Activated T-helper 2 cell treated with anti-CD3 and anti-CD28 coated beads, Interferon-gamma antibody, Interleukin-2, Interleukin-4, amounts not matched to agents 10 μg/mL and 5 μg/mL and 100 μg/mL, durations not matched to agents 14 hours and 24 hours and 36 hours (primary cell): Measurements from ENCODE around the gene MAN1B1. TPM values are rescaled to one million over a fixed set of nuclear protein-coding genes. Genes with fewer than 3 reads are reported as not detected.
"Not testable (repeated sequence)": the region's sequence is repeated elsewhere in the genome, so short reads cannot be mapped to it uniquely, and the experiment has no call there.

Experiments
- DNase-seq: peaks from one replicate; pipeline ENCODE4 v3.0.0; 2021; ENCODE audit warnings: low spot score
- H3K27ac Mint-ChIP-seq: one replicate; pipeline ENCODE4 v1.8.0; 2021; ENCODE audit warnings: mixed read lengths
- H3K27me3 Mint-ChIP-seq: one replicate; pipeline ENCODE4 v1.8.0; 2021; ENCODE audit warnings: low read depth, mixed read lengths
- H3K36me3 Mint-ChIP-seq: one replicate; pipeline ENCODE4 v1.8.0; 2021; ENCODE audit warnings: low read depth, mixed read lengths
- H3K4me1 Mint-ChIP-seq: one replicate; pipeline ENCODE4 v1.8.0; 2021; ENCODE audit warnings: low read depth, mixed read lengths
- H3K4me3 Mint-ChIP-seq: one replicate; pipeline ENCODE4 v1.8.0; 2021; ENCODE audit warnings: low read depth, mild to moderate bottlenecking, moderate library complexity, mixed read lengths
- H3K9me3 Mint-ChIP-seq: one replicate; pipeline ENCODE4 v1.8.0; 2021; ENCODE audit warnings: mixed read lengths
- intact Hi-C: fragments of 100-400 bp; cut with micrococcal nuclease; formaldehyde crosslinking; loops from one replicate; pipeline ENCODE4 v1.15.1; 2023
- total RNA-seq: library from RNA; stranded (reverse); gene quantifications from 2 replicates; pipeline ENCODE4 v1.2.3, GENCODE V29; 2022

The MAN1B1 gene
- total RNA-seq, 1 donor from 2014 or later: 52.2 TPM

DNA sequence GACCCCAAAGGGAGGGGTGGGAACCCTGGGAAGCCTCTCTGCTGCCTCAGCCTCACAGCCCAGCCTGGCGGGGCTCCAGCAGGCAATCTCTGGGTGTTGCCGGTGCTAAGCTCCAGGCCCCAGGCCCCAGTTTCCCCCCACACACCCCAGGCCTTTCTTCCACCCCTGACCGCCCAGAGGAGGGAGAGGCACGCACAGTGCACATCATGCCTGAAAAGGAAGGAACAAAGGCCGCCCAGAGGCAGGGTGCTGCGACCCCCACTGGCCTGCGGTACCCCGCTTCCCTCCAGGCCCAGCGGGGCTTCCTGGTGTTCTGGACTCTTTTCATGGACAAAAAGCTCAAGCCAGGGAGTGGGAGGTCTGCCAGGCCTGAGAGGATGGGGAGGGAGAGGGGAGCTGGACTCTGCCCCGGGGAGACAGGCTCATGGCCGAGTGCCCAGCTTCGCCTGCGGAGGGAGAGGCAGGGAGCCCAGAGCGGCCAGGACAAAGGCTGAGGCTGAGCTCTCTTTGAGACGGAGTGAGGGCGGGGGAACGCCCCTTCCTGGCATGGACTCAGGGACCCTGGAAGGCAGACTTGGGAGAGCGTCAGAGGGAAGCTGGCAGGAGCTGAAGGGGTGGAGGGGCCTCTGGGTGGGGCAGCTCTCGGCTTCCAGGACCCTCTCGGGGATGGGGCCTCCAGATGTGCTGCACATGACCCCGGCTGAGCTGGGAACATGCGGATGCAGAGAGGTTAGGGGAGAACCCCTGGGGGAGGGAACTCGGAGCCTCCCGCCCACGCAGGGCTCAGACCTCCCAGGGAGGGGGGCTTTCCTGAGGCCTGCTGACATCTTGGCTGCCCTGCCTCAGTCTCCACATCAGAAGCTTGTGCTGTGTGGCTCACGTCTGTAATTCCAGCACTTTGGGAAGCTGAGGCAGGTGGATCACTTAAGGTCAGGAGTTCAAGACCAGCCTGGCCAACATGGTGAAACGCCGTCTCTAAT is 31.1 kb upstream of the MAN1B1 start:
- no peak for DNase-seq
- H3K9me3 Mint-ChIP-seq: no peaks in the 10 kb centered on the region
- no peak overlapping the region for H3K27ac Mint-ChIP-seq
- H3K27me3 Mint-ChIP-seq: peaks cover 7% of the 10 kb centered on the region
- H3K36me3 Mint-ChIP-seq: no peaks in the 10 kb centered on the region
- no peaks in the 10 kb centered on the region for H3K4me1 Mint-ChIP-seq
- no peak overlapping the region for H3K4me3 Mint-ChIP-seq
- intact Hi-C loops: no loop called here

DNA sequence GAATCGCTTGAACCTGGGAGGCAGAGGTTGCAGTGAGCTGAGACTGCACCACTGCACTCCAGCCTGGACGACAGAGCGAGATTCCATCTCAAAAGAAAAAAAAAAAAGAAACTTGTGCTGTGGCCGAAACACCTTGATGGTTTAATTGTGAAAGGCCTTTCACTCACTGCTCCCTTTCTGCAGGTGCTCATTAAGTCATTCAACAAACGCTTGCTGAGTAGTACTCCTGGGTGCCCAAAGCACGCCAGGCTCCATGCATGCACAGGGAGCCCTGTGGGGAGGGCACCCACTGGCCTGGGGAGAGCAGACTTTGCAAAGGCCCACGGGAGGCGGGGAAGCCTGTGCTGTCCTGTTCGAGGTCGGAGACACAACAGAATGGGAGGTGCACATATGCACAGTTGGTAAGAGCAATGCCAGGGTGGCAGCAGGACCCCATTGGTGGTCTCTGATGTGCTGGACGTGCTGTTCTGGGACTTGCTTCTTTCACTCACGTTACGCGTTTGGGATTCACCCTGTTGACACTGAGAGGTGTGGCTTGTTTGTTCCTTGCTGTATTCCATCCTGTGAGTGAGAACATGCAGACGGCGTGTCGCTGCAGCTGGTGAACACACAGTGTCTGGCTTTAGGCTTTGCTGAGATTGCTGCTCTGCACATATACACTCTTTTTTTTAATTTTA is 29.9 kb upstream of the MAN1B1 start:
- Mint-ChIP-seq H3K27ac (no peak overlapping the region), H3K4me3 (no peak overlapping the region), H3K9me3 (no peaks in the 10 kb centered on the region), H3K27me3 (peaks cover 7% of the 10 kb centered on the region), H3K4me1 (no peaks in the 10 kb centered on the region), H3K36me3 (no peaks in the 10 kb centered on the region)
- no peak for DNase-seq
- intact Hi-C loops: no loop called here

DNA sequence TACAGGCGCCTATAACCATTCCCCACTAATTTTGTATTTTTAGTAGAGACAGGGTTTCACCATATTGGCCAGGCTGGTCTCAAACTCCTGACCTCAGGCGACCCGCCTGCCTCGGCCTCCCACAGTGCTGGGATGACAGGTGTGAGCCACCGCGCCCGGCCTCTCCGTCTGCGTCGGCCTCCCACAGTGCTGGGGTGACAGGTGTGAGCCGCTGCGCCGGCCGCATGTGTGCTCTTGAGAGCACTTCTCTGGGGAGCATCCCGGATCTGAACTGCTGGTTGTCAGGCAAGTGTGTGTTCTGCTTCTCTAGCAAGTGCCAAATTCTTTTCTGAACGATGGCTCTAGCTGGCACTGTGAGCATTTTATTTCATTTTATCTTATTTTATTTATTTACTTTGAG is 29.2 kb upstream of the MAN1B1 start:
- Mint-ChIP-seq H3K27ac (no peak overlapping the region), H3K9me3 (no peaks in the 10 kb centered on the region), H3K36me3 (no peaks in the 10 kb centered on the region), H3K4me1 (no peaks in the 10 kb centered on the region), H3K27me3 (peaks cover 6% of the 10 kb centered on the region), H3K4me3 (no peak overlapping the region)
- no peak for DNase-seq
- intact Hi-C loops: no loop called here

DNA sequence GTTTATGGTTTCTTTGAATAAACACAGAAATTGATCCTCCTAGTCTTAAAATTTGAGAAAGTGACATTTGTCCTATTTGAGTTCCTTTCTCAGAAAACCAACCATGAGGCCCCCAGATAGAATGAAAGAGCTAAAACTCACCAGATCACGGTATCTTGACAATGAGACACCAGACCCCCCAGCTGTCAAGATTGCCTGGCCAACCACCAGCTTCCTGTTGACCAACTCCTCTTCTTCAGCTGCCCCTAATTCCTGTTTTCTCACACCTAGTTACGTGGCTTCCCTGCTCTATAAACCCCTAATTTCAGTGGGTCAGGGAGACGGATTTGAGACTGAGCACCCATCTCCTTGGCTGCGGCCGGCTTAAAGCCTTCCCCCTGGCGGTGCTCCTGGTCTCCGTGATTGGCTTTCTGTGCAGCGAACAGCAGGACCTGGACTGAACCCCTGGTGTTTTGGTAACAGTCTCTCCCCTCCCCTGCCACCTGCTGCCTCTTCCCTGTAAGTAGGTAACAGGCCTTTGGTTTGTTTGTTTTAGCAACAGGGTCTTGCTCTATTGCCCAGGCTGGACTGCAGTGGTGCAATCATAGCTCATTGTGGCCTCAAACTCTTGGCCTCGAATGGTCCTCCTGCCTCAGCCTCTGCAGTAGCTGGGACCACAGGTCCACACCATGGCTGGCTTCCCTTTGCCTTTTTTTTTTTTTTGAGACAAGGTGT is 28.1 kb upstream of the MAN1B1 start:
- H3K4me3 Mint-ChIP-seq: no peak overlapping the region
- no peak for DNase-seq
- H3K36me3 Mint-ChIP-seq: no peaks in the 10 kb centered on the region
- H3K4me1 Mint-ChIP-seq: no peaks in the 10 kb centered on the region
- no peaks in the 10 kb centered on the region for H3K9me3 Mint-ChIP-seq
- peaks cover 2% of the 10 kb centered on the region for H3K27me3 Mint-ChIP-seq
- no peak overlapping the region for H3K27ac Mint-ChIP-seq
- intact Hi-C loops: no loop called here

DNA sequence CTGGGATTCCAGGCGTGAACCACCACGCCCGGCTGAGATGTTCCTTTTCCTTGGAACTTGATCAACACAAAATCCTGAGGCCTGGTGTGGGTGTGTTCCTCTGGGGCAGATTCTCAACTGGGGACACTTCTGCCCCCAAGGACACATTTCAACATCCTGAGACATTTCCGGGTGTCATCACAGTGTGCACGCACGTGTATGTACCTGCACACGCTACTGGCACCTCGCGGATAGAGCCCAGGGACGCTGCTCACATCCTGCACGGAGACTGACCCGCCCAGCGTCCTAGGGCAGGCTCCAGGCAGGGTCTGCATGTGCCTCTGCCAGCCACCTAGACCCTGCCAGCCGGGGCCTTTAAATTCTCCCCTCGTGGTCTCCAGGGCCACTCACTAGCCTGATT is 24.4 kb upstream of the MAN1B1 start:
- Mint-ChIP-seq H3K36me3 (peaks cover 4% of the 10 kb centered on the region), H3K9me3 (no peaks in the 10 kb centered on the region), H3K4me3 (no peak overlapping the region), H3K4me1 (peaks cover 2% of the 10 kb centered on the region), H3K27me3 (no peaks in the 10 kb centered on the region), H3K27ac (no peak overlapping the region)
- DNase-seq: no peak
- intact Hi-C loops: no loop called here

DNA sequence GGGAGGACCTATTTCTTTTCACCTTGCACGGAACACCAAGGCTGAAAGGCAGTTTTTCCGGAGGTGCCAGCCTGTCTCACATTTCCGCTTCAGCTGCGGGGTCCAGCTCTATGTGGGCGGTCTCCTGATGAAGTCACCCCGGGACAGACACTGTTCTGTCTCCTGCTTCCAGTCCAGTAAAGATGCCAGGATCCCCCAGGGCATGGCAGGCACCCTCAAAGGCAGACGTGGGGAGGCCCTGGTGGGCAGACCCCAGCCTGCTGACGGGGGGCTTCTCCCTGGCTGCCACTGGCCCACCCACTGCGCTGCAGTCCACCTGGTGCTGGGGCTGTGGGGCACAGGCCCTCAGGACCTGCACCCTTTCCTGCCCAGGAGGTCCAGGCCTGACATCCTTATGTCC is 24.0 kb upstream of the MAN1B1 start:
- H3K4me1 Mint-ChIP-seq, H3K27me3 Mint-ChIP-seq, H3K4me3 Mint-ChIP-seq, H3K36me3 Mint-ChIP-seq, H3K9me3 Mint-ChIP-seq, H3K27ac Mint-ChIP-seq, DNase-seq, intact Hi-C loops: not testable (repeated sequence)

DNA sequence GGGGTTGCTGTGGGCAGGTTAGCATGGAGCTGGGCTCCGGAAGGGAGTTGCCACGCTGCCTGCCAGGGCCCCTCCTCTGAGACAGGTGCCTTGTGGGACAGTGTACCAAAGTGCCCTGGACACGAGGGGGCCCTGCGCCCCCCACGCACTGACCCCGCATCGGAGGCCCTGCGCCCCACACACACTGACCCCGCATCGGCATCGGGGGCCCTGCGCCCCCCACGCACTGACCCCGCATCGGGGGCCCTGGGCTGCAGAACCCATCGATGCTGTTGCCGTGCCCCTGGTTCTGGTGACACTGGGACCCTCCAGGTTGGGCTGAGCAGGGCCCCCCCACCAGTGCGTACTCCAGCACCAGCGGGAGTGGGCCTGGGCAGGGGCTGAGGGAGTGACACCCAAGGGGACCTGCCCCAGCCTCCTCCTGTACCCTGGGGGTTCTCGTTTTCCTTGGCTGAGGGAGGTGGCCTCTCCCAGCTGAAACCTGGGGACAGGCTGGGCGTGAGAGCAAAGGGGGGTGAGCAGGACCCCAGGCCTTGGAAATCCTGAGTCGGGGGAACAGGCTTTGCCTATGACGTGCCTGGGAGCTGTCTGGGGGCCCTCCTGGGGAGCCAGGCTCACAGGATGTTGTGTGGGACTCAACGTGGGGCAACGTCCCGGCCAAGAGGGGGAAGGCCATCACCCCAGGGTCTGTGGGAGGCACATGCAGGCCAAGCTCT is 23.3 kb upstream of the MAN1B1 start:
- intact Hi-C loops: loop anchor here (1.0 kb wide), 1 partner anchor 17 kb away; the partner anchor contains the start of gene NPDC1
- Mint-ChIP-seq H3K9me3 (no peaks in the 10 kb centered on the region), H3K4me3 (no peak overlapping the region), H3K27ac (no peak overlapping the region), H3K36me3 (peaks cover 4% of the 10 kb centered on the region), H3K4me1 (peaks cover 9% of the 10 kb centered on the region), H3K27me3 (no peaks in the 10 kb centered on the region)
- DNase-seq: no peak

DNA sequence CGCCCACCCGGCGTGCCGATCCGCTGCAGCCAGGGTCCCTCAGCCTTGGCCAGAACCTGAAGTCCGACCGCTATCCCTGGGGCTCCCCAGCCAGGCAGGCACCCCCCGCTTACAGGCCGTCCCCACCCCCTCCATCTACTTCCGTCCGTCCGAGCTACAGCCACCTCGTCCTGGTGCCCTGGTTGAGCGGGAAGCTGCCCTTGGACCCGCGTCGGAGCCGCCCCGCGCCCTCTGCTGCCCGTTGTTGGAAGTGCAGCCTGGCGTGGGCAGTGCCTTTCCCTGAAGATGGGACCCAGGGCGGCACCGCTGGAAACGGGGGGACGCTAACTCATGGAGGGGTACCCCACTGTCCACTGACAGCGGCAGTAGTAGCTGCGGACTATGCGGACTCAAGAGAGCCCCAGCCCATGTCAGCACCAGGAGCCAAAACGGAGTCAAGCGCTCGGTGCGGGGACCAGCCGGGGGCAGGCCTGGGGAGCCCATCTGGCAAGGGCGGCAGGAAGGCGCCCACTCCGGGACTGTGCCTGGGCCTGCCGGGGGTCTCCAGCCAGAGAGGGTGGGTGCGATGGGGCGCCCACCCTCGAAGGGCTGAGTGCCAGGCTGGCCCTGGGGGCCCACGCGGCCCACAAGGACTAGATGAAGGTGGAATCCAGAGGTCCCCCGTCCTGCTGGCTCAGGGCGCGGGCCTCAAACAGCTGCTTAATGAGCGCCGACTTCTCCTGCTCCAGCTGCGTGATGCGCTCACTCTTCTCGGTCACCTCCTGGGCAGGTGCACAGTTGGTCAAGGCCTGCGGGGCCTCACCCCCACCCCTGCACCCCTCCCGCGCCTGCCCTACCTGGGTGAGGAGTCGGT is 22.5 kb upstream of the MAN1B1 start:
- Mint-ChIP-seq H3K4me3 (no peak overlapping the region), H3K27me3 (no peaks in the 10 kb centered on the region), H3K4me1 (peaks cover 10% of the 10 kb centered on the region), H3K36me3 (peaks cover 4% of the 10 kb centered on the region), H3K27ac (no peak overlapping the region), H3K9me3 (no peaks in the 10 kb centered on the region)
- intact Hi-C loops: loop anchor here (1.0 kb wide), 1 partner anchor 18 kb away; the partner anchor contains the start of gene NPDC1
- peak; percentile 43 for DNase-seq

DNA sequence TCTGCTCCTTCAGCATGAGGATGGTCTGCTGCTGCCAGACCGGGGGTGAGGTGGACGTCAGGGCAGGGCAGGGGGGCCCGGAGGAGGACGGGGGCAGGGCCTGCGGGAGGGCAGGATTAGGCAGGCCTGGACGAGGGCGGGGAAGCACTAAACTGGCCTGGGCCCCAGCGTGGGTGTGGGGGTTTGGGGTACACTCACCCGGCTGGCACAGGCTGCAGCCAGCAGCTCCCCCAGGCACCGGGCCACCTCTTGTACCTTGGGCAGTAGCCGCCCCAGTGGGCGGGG is 22.0 kb upstream of the MAN1B1 start:
- H3K9me3 Mint-ChIP-seq: no peaks in the 10 kb centered on the region
- intact Hi-C loops: loop anchor here (1.0 kb wide), 1 partner anchor 19 kb away; the partner anchor contains the start of gene NPDC1
- no peak overlapping the region for H3K4me3 Mint-ChIP-seq

DNA sequence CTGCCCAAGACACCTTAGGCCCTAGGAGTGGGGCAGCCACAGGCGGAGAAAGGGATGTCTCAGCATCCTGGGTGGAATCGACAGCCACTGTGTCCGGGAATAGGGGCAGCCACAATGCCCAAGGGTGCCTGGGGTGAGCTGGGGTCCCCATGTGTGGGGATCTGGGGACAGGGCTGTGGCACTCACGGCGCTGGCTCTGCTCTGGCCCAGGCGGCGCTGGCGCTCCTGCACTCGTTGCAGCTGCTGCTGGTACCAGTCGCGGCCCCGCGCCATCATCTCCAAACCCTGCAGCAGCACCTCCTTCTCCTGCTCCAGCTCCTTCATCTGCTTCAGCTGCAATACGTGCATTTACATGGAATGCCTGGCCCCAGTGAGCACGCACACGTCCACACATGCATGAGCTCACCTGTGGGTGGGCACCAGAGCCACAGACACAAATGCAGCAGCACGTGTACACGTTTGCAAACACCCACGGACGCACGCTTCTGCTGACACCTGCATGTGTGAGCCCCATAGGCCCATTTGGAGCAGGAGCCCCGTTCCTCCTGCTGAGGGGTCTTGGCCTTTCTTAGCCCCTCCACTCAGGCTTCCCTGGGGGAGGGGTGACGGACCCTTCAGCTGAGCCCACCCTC is 21.3 kb upstream of the MAN1B1 start:
- H3K4me1 Mint-ChIP-seq: peaks cover 10% of the 10 kb centered on the region
- intact Hi-C loops: no loop called here
- H3K27me3 Mint-ChIP-seq: no peaks in the 10 kb centered on the region
- DNase-seq: no peak
- H3K4me3 Mint-ChIP-seq: no peak overlapping the region
- no peaks in the 10 kb centered on the region for H3K9me3 Mint-ChIP-seq
- no peak overlapping the region for H3K27ac Mint-ChIP-seq
- H3K36me3 Mint-ChIP-seq: peaks cover 4% of the 10 kb centered on the region

More for the DNA sequence above, 22.0 kb upstream of the MAN1B1 start:
- DNase-seq: no peak
- H3K27ac Mint-ChIP-seq: no peak overlapping the region
- H3K4me1 Mint-ChIP-seq: peaks cover 10% of the 10 kb centered on the region
- no peaks in the 10 kb centered on the region for H3K27me3 Mint-ChIP-seq
- peaks cover 4% of the 10 kb centered on the region for H3K36me3 Mint-ChIP-seq

DNA sequence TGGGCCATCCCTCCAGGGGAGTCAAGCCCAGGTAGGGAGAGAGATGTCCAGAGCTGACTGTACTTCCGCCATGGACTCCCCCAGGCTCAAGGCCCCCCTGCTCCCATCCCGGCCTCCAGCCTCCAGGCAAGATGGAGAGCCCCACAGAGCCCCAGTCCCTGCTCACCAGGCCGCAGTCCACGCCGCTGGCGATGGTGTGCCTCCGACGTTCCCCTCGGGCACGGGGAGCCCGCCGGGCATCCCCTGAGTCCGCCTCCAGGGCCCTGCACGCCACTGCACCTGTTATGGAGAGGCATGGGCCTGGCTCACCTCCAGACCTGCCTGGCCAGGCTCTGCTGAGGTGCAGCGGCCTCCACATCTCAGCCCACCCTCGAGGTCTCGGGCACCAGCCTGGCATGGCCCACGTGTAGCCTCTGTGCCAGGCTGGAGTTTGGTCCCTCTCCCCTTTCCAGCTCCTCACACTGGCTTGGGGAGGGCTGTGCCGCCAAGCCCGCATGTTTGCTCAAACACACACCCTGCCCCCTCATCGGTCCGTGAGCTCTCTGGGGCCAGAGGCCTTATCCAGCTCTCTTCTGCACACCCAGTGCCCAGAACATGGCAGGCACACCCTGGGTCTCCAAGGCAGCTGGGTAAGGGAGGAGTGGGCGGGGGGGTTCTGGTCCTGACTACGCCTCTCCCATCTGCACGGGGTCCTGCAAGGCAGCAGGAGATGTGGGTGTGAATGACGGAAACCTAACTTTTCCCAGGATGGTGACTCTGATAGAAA is 20.5 kb upstream of the MAN1B1 start:
- no peak overlapping the region for H3K4me3 Mint-ChIP-seq
- intact Hi-C loops: no loop called here
- H3K27me3 Mint-ChIP-seq: no peaks in the 10 kb centered on the region
- peaks cover 4% of the 10 kb centered on the region for H3K36me3 Mint-ChIP-seq
- no peak overlapping the region for H3K27ac Mint-ChIP-seq
- H3K9me3 Mint-ChIP-seq: no peaks in the 10 kb centered on the region
- no peak for DNase-seq
- H3K4me1 Mint-ChIP-seq: peaks cover 15% of the 10 kb centered on the region
